PC-3 (cell line): ENCODE data around the gene CCDC78. TPM values are rescaled to one million over a fixed set of nuclear protein-coding genes. Genes with fewer than 3 reads are reported as not detected.

ENCODE experiments used
- ATAC-seq: fragments of 200-7000 bp; cut with Tn5 transposase; 2 replicates; pipeline ENCODE4 v1.9.1; 2020; ENCODE audit warnings: mild to moderate bottlenecking, moderate library complexity
- BruUV-seq: library from RNA; stranded (reverse); fragments of 400-500 nt; replicated peaks from 2 replicates; lab custom pipeline; 2021; lab: Mats Ljungman, UMichigan
- CTCF ChIA-PET: fragments of 300-600 bp; sonication (Branson Sonifier 250); formaldehyde crosslinking; loops from one replicate; lab custom pipeline; 2022; ENCODE audit warnings: antibody characterized with exemption; lab: Charles Lee
- POLR2A ChIA-PET: fragments of 300-600 bp; sonication (Branson Sonifier 250); formaldehyde crosslinking; loops from one replicate; lab custom pipeline; 2022; ENCODE audit warnings: antibody characterized with exemption; ENCODE audit not compliant: unreplicated experiment; lab: Charles Lee
- DNase-seq: peaks from one replicate; pipeline ENCODE4 v3.0.0-alpha.2; 2015
- H2AFZ ChIP-seq: fragments of 300-600 bp; sonication (generic); 2 replicates; pipeline ENCODE4 v1.6.0; 2016; ENCODE audit warnings: antibody characterized with exemption, low read length
- H3F3A ChIP-seq: fragments of 300-600 bp; sonication (generic); one replicate; pipeline ENCODE4 v1.6.0; 2017; ENCODE audit warnings: antibody characterized with exemption, low read length, control low read depth, mild to moderate bottlenecking; ENCODE audit not compliant: unreplicated experiment
- H3K27ac ChIP-seq: fragments of 300-600 bp; sonication (generic); 2 replicates; pipeline ENCODE4 v1.5.1; 2016; ENCODE audit warnings: mild to moderate bottlenecking, low read length
- H3K27me3 ChIP-seq: fragments of 300-600 bp; sonication (generic); 2 replicates; pipeline ENCODE4 v1.6.1; 2016; ENCODE audit warnings: low read length, mixed read lengths
- H3K36me3 ChIP-seq: fragments of 300-600 bp; sonication (generic); 2 replicates; pipeline ENCODE4 v1.6.1; 2016; ENCODE audit warnings: low read depth, mixed run types, low read length, mixed read lengths
- H3K4me1 ChIP-seq: fragments of 300-600 bp; sonication (generic); 2 replicates; pipeline ENCODE4 v1.5.1; 2016; ENCODE audit warnings: low read length; ENCODE audit not compliant: insufficient read depth
- H3K4me2 ChIP-seq: fragments of 300-600 bp; sonication (generic); 2 replicates; pipeline ENCODE4 v1.6.0; 2016; ENCODE audit warnings: low read length
- H3K4me3 ChIP-seq: fragments of 300-600 bp; sonication (generic); 2 replicates; pipeline ENCODE4 v1.5.1; 2016; ENCODE audit warnings: mild to moderate bottlenecking, low read length, mixed read lengths
- H3K79me2 ChIP-seq: fragments of 300-600 bp; sonication (generic); 2 replicates; pipeline ENCODE4 v1.6.1; 2017; ENCODE audit warnings: low read length, mixed read lengths
- H3K9ac ChIP-seq: fragments of 300-600 bp; sonication (generic); 2 replicates; pipeline ENCODE4 v1.6.0; 2016; ENCODE audit warnings: mild to moderate bottlenecking, low read length
- H3K9me2 ChIP-seq: fragments of 300-600 bp; sonication (generic); replicated peaks from 2 replicates; pipeline ENCODE4 v1.6.1; 2016; ENCODE audit warnings: mixed run types, low read length, mixed read lengths
- H3K9me3 ChIP-seq: fragments of 300-600 bp; sonication (generic); 2 replicates; pipeline ENCODE4 v1.6.1; 2016; ENCODE audit warnings: low read length, mixed read lengths
- H4K20me1 ChIP-seq: fragments of 300-600 bp; sonication (generic); 2 replicates; pipeline ENCODE4 v1.6.1; 2016; ENCODE audit warnings: low read length, mixed read lengths
- EZH2 ChIP-seq: fragments of 300-600 bp; sonication (generic); IDR thresholded peaks from one replicate; pipeline ENCODE4 v1.6.1; 2017; ENCODE audit warnings: antibody characterized with exemption, mild to moderate bottlenecking, low read length; ENCODE audit not compliant: unreplicated experiment
- EZH2phosphoT487 ChIP-seq: fragments of 300-600 bp; sonication (generic); IDR thresholded peaks from 2 replicates; pipeline ENCODE4 v1.6.1; 2018; ENCODE audit warnings: mild to moderate bottlenecking, antibody characterized with exemption, low read length, borderline replicate concordance
- intact Hi-C: fragments of 100-400 bp; cut with micrococcal nuclease; formaldehyde crosslinking; loops from 2 replicates; pipeline ENCODE4 v1.9.0; 2023
- total RNA-seq: library from RNA; depleted of rRNA; stranded (reverse); fragments of >200 nt; gene quantifications from 2 replicates; pipeline ENCODE4 v1.2.3, GENCODE V29; 2014
- TF ChIP-seq, protein P1 (sequence below): fragments of 300-600 bp; sonication (generic); conservative IDR thresholded peaks from 2 replicates; pipeline ENCODE4 v1.5.1; 2017; ENCODE audit warnings: antibody characterized with exemption, low read depth, mild to moderate bottlenecking, low read length

Gene CCDC78
- total RNA-seq, 1 experiment from 2014 or later: 3.3 TPM

DNA sequence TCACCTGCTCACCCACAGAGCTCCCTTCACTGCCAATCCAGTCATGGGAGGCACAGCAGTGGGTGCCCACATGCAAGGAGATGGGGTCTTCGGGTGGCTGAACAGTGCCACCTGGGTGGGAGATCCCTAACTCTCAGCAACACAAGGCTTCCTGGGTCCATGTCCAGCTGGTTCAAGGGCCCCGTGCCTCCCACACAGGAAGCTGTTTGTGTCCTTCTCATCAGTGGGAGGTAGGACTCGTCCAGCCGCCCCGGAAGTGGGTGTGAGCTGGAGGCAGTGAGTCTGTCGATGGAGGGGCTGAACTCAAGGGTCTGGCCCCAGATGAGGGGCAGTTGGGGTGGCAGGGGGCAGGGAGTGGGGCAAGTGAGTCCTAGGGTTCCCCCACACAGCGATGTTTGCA, 22.2 kb downstream of the CCDC78 start:
- no TSS peak for BruUV-seq
- Histone ChIP-seq H3K36me3 (no peaks in the 10 kb centered on the region), H3K4me2 (no peak overlapping the region)

DNA sequence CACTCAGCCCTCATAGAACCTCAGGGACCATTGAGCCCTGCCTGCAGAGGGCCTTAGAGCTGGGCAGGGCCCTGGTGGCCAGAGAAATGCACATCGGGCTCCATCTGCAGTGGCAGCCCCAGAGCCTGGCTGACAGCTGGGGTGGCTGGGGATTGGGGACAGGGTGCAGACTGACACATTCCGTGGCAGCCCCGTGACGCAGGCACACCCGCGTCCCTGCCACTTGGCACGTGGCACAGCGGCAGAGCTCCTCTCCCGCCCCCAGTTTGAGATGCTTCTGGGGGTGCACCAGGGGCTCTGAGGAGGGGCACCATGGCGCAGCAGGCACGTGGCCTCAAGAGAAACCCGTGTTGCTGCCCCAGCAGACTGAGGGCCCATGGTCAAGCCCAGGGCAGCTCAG, 22.8 kb downstream of the CCDC78 start:
- ATAC-seq: no peak
- Histone ChIP-seq H3K9me3 (no peaks in the 10 kb centered on the region), H4K20me1 (no peaks in the 10 kb centered on the region), H3K79me2 (no peaks in the 10 kb centered on the region), H3K27ac (no peak overlapping the region), H3K4me3 (no peak overlapping the region), H3F3A (no peaks in the 10 kb centered on the region), H2AFZ (no peak overlapping the region), H3K9me2 (no peaks in the 10 kb centered on the region), H3K4me2 (no peak overlapping the region), H3K27me3 (peaks cover 33% of the 10 kb centered on the region), H3K36me3 (no peaks in the 10 kb centered on the region), H3K4me1 (no peaks in the 10 kb centered on the region), H3K9ac (no peak overlapping the region)
- no TSS peak for BruUV-seq
- no peak for DNase-seq
- TF ChIP-seq, protein P1, sequence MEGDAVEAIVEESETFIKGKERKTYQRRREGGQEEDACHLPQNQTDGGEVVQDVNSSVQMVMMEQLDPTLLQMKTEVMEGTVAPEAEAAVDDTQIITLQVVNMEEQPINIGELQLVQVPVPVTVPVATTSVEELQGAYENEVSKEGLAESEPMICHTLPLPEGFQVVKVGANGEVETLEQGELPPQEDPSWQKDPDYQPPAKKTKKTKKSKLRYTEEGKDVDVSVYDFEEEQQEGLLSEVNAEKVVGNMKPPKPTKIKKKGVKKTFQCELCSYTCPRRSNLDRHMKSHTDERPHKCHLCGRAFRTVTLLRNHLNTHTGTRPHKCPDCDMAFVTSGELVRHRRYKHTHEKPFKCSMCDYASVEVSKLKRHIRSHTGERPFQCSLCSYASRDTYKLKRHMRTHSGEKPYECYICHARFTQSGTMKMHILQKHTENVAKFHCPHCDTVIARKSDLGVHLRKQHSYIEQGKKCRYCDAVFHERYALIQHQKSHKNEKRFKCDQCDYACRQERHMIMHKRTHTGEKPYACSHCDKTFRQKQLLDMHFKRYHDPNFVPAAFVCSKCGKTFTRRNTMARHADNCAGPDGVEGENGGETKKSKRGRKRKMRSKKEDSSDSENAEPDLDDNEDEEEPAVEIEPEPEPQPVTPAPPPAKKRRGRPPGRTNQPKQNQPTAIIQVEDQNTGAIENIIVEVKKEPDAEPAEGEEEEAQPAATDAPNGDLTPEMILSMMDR: no peak
- no peak for TF ChIP-seq EZH2phosphoT487
- no peak for TF ChIP-seq EZH2
- POLR2A ChIA-PET: no interaction called here
- intact Hi-C loops: no loop called here
- CTCF ChIA-PET: no interaction called here

More for the DNA sequence above, 22.2 kb downstream of the CCDC78 start:
- intact Hi-C loops: no loop called here
- Histone ChIP-seq H3F3A (no peaks in the 10 kb centered on the region), H3K27ac (no peak overlapping the region), H3K9me3 (no peaks in the 10 kb centered on the region), H2AFZ (no peak overlapping the region), H3K9me2 (no peaks in the 10 kb centered on the region), H4K20me1 (no peaks in the 10 kb centered on the region), H3K4me3 (no peak overlapping the region), H3K27me3 (peaks cover 37% of the 10 kb centered on the region), H3K4me1 (no peaks in the 10 kb centered on the region), H3K79me2 (no peaks in the 10 kb centered on the region), H3K9ac (no peak overlapping the region)
- ChIA-PET POLR2A (no interaction called here), CTCF (no interaction called here)
- DNase-seq: no peak
- TF ChIP-seq EZH2: no peak
- TF ChIP-seq, protein P1: no peak
- TF ChIP-seq EZH2phosphoT487: no peak
- no peak for ATAC-seq

DNA sequence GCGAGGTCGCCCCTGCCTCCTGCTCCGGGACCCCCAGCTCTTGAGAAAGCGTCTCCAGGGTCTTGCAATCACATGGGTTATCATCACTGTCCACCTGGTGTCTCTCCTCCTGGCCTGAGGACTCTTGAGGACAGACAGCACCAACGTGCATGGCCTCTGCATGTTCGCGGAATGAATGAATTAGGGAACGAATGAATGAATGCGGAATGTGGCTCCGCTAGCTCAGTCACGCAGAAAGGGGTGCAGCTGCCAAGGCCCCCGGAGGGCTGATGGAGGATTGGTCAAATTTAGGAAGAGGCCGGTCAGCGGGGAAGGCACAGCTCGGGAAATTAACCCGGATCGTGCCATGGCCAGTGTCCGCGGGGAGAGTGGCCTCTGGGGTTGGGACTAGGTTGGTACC, 23.9 kb downstream of the CCDC78 start:
- Histone ChIP-seq H3K9ac (no peak overlapping the region), H3K27ac (no peak overlapping the region), H3K36me3 (no peaks in the 10 kb centered on the region), H2AFZ (no peak overlapping the region), H4K20me1 (no peaks in the 10 kb centered on the region), H3K9me2 (no peaks in the 10 kb centered on the region), H3F3A (no peaks in the 10 kb centered on the region), H3K4me1 (no peaks in the 10 kb centered on the region), H3K27me3 (peaks cover 25% of the 10 kb centered on the region), H3K4me3 (no peak overlapping the region), H3K9me3 (no peaks in the 10 kb centered on the region), H3K79me2 (no peaks in the 10 kb centered on the region), H3K4me2 (no peak overlapping the region)
- BruUV-seq: no TSS peak
- TF ChIP-seq EZH2phosphoT487: no peak
- TF ChIP-seq EZH2: no peak
- TF ChIP-seq, protein P1: no peak
- intact Hi-C loops: no loop called here
- ChIA-PET POLR2A (interaction anchor here (0.6 kb wide), 1 partner anchor 376 kb away, joined by 3 read pairs; no protein-coding TSS in a partner anchor), CTCF (no interaction called here)
- ATAC-seq (no peak), DNase-seq (no peak)
